NCI-H82 treated with DMSO at 0.1 percent for 48 hours (cell line): ENCODE measurements around the gene DNAJB14.

Source experiments
- DNase-seq: peaks from one replicate; lab custom pipeline; 2025; ENCODE audit not compliant: unreplicated experiment; lab: John Stamatoyannopoulos, UW

DNAJB14 gene

GRCh38 chr4:99945718-99946355 lies 581 bp downstream of the DNAJB14 start:
- DNase-seq: no peak

- DNase-seq: no peak
Measured at GRCh38 chr4:99943904-99944437, 2.4 kb downstream of the DNAJB14 start.

GRCh38 chr4:99938243-99938753 lies 8.1 kb downstream of the DNAJB14 start:
- no peak for DNase-seq

DNA sequence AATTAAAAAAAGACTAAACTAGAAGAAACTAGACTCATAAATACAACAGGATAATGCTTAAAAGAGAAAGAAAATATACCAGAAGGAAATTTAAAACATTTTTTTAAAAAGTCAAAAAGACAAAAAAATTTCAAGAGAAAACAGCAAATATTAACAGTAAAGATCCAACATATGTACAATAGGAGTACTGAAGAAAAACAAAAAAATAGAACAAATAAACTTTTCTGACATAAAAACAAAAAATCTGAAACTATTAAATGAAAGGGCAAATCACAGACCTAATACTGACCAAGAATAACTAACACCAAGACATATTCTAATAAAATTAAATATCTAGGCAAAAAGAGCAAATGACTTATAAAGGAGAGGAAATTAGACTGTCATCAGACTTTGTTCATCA lies 11.5 kb downstream of the DNAJB14 start:
- no peak for DNase-seq

DNA sequence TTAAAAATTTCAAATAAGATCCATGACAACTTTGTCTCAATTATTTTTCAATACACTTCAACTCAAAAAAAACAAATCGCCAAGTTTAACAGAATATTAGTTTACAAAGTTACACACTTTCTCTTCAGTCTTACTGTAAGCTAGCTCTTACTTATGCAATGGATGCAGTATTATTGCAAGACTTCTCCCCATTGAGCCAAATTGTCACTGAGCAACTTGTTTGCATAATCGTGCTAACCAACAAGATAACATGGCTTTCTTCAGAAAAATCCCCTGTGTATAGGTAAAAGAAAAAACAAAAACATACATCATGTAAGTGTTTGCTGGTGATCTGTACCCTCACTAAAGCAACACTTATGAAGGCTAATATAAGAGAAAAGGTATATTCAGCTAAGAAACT lies 18.9 kb downstream of the DNAJB14 start:
- no peak for DNase-seq

- DNase-seq: no peak
Measured at GRCh38 chr4:99921174-99921573, 25.2 kb downstream of the DNAJB14 start.

DNA sequence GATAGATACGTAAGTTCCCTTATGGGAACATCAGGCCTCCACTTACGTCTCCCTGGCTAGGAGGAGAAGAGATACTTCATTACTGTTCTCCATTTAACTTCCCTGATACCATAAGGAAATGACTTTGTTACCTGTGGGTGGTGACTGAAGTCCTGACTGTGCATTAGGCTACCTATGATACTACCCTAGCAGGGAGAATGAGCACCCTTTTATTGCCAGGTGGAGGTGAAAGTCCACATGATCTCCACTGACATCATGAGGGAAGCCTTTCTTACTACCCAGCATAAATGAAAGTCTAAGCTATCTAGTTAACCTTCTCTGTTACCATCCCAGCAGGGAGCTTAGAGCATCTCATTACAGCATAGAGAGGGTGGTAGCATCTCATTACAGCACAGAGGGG lies 27.8 kb downstream of the DNAJB14 start:
- no peak for DNase-seq

DNA sequence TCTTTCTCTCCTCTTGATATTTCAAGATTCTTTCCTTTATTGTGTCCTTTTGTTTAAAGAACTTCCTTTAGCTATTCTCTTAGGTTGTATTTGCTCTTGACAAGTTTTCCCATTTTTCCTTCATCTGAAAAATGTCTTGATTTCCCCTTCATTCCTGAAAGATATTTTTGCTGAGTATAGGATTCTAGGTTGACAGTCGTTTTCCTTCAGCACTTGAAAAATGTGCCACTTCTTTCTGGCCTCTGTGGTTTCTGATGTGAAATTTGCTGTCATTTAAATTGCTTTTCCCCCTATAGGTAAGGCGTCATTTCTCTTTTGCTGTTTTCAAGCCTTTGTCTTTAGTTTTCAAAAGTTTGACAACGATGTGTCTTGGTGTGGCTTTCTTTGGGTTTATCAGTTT lies 28.8 kb downstream of the DNAJB14 start:
- DNase-seq: no peak

DNA sequence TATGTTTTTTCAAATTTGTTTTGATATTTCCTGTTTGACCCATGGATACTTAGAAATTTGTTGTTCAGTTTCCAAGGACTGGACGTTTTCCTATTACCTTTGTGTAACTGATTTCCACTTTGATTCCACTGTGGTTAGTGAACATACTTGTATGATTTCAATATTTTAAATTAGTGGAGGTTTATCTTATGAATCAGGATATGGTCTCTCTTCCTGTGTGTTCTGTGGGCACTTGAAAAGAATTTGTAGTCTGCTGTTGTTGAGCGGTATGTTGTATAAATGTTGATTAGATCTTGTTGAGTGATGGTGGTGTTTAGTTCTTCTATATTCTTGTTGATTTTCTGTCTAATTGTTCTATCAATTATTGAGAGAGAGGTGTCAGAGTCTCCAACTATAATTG lies 31.0 kb downstream of the DNAJB14 start:
- DNase-seq: no peak

- no peak for DNase-seq
Measured at GRCh38 chr4:99894998-99895397, 51.4 kb downstream of the DNAJB14 start.

GRCh38 chr4:99894161-99894997 lies 52.0 kb downstream of the DNAJB14 start, which contains the start of gene LAMTOR3:
Gene LAMTOR3, minus strand, starts transcription at chr4:99894427. Its CDS starts 464 bp downstream, at chr4:99893963.
- peak; percentile 78 for DNase-seq

DNA sequence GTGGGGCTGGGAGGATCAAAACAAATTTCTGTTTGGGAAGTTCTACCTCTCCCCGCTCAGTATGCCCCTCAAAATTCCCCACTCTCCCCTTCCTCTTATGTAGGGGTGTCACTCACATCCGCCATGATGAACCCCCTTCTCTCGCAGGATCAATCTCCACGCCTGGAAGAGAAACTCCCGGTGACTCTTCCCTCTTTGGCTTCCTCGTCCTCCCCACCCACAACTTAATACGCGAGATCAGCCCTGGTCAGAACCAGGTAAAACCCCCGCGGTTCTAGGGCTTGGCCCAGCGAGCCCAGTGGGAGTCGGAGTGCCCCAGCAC lies 52.6 kb downstream of the DNAJB14 start:
- DNase-seq: no peak

DNA sequence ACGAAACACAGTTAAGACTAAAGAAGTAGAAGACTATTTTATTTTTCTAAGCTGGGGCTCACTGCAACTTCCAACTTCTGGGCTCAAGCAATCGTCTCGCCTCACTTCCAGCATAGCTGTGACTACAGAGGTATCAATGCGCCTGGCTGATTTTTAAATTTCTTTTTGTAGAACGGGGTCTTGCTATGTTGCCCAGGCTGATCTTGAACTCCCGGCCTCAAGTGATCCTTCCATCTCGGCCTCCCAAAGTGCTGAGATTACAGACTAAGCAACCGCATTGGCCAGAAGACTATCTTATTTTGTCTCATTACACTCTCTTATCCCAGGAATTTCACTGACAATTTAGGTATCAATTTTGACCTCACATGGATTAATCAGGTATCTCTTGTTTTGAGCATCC lies 53.4 kb downstream of the DNAJB14 start:
- no peak for DNase-seq

GRCh38 chr4:99891351-99891750 lies 55.1 kb downstream of the DNAJB14 start:
- no peak for DNase-seq

DNA sequence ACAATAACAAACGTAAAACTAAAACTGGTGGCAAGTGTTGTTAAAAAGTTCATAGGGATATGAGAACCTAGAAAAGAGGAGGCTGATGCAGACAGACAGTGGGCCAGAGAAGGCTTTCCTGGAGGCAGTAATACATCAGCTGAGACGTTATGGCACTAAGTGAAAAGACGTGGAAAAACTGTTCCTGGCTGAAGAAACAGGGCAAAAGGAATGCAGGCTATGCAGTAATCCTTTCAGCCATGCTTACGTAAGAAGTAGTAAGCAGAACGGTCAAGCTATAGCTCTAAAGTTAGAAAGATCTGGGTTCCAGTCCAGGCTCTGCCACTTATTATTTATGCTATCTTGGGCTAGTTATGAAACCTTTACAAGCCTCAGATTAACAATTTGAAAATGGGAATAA lies 58.6 kb downstream of the DNAJB14 start:
- no peak for DNase-seq

DNA sequence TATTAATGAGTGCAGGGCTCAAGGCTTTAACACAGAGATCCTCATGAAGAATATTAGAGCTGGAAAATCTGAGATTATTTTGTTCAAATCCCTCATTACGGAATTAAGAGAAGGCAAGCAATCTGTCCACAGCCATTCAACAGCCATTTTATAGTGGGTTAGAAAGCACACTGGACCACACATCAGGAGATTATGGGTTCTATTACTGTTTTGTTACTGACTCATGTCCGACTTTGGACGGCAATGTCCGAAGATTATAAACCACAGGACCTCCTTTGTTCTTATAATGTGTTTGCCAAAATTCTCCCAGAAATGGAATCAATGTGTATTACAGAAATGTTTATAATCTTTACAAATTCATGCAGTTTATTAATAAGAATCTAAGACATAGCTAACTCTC lies 60.3 kb downstream of the DNAJB14 start:
- DNase-seq: peak; percentile 75

GRCh38 chr4:99885687-99886086 lies 60.7 kb downstream of the DNAJB14 start:
- DNase-seq: no peak

GRCh38 chr4:99885063-99885664 lies 61.3 kb downstream of the DNAJB14 start:
- DNase-seq: peak; percentile 1

DNA sequence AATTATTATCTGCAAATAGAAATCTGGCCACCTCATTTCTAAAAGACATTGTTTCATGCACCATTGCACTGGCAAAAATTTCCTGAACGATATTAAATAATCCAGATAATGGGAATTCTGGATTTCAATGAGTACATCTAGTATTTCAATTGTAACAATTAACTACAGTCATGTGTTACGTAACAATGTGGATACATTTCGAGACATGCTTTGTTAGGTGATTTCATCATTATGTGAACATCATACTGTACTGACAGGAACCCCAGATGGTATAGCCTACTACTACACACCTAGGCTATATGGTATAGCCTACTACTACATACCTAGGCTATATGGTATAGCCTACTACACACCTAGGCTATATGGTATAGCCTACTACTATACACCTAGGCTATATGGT lies 67.0 kb downstream of the DNAJB14 start:
- no peak for DNase-seq

DNA sequence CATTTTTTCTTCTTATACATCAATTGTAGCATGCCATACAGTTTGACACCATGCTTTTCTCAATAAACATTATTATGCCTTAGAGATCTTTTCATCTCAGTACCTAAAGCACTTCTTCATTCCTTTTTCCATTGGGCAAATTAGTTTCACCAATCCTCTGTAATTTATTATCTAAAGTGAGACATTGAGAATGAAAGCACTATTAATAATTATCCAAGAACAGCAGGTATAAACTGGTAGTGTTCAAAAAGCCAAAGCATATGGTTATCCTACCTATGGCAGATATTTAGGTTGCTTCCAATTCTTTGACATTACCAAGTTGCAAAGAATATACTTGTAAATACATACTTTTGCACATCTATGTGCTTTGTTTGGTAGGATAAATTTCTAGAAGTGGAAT lies 67.8 kb downstream of the DNAJB14 start:
- no peak for DNase-seq

GRCh38 chr4:99876946-99877345 lies 69.5 kb downstream of the DNAJB14 start:
- DNase-seq: no peak

DNA sequence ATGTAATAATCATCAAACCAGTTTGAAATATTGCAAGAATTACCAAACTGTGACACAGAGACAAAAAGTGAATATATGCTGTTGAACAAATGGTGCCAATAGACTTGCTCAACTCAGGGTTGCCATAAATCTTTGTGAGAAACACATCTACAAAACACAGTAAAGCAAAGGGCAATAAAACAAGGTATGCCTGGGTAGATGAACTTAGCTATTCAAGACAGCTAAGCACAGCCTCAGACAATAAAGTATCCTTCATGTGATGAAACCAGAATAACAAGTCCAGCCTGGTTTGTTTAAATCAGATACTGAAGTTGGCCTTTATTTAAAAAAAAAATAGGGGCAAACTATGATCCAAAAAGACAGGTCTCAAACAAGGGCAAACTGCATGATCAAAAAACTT lies 71.3 kb downstream of the DNAJB14 start:
- no peak for DNase-seq
